Stimulated activated CD8-positive, alpha-beta memory T cell treated with anti-CD3 and anti-CD28 coated beads, Interleukin-4, amount 100 ng/mL, for 4 hours (primary cell): ENCODE results near the gene CADPS2.

Experiments used
- DNase-seq, 2 donors: peaks; one replicate each; pipeline ENCODE4 v3.0.0-alpha.2; 2020; ENCODE audit warnings: low read depth in 2 of 2, low spot score in 1 of 2

The CADPS2 gene

GRCh38 chr7:122886357-122887081, at the start of gene CADPS2:
Gene CADPS2, minus strand, starts transcription at chr7:122886460. Its CDS starts 123 bp downstream, at chr7:122886337.
- no peak for DNase-seq

GRCh38 chr7:122935620-122936019, 49.4 kb upstream of the CADPS2 start:
- DNase-seq: no peak

- DNase-seq: no peak
These were observed 33.5 kb upstream of the CADPS2 start for GRCh38 chr7:122919643-122920181.

- no peak for DNase-seq
These were observed 28.6 kb upstream of the CADPS2 start for GRCh38 chr7:122914812-122915211.

GRCh38 chr7:122913608-122914007, 27.3 kb upstream of the CADPS2 start:
- no peak for DNase-seq

GRCh38 chr7:122902751-122903495, 16.7 kb upstream of the CADPS2 start:
- no peak for DNase-seq

GRCh38 chr7:122901250-122901649, 15.0 kb upstream of the CADPS2 start:
- DNase-seq: no peak

GRCh38 chr7:122896509-122896908, 10.2 kb upstream of the CADPS2 start:
- DNase-seq: no peak

GRCh38 chr7:122893486-122893885, 7.2 kb upstream of the CADPS2 start:
- DNase-seq: no peak

GRCh38 chr7:122889116-122889515, 2.9 kb upstream of the CADPS2 start:
- no peak for DNase-seq

GRCh38 chr7:122887848-122888247, 1.6 kb upstream of the CADPS2 start:
- DNase-seq: no peak

GRCh38 chr7:122887198-122887597, 938 bp upstream of the CADPS2 start:
- no peak for DNase-seq

GRCh38 chr7:122885583-122886356, 490 bp downstream of the CADPS2 start:
- DNase-seq: no peak

- no peak for DNase-seq
These were observed 2.1 kb downstream of the CADPS2 start for GRCh38 chr7:122884186-122884585.

GRCh38 chr7:122883049-122883680, 3.1 kb downstream of the CADPS2 start:
- DNase-seq: no peak

GRCh38 chr7:122881324-122881723, 4.9 kb downstream of the CADPS2 start:
- DNase-seq: no peak

GRCh38 chr7:122869260-122869659, 17.0 kb downstream of the CADPS2 start:
- DNase-seq: no peak

- no peak for DNase-seq
These were observed 18.7 kb downstream of the CADPS2 start for GRCh38 chr7:122867471-122867980.

- DNase-seq: no peak
These were observed 21.4 kb downstream of the CADPS2 start for GRCh38 chr7:122864838-122865237.

- no peak for DNase-seq
These were observed 22.2 kb downstream of the CADPS2 start for GRCh38 chr7:122864016-122864415.

GRCh38 chr7:122858320-122858719, 27.9 kb downstream of the CADPS2 start:
- DNase-seq: no peak
